HG03064 (cell line): ENCODE results near the gene B3GALT6.

Source experiments
- ATAC-seq: cut with Tn5 transposase; IDR thresholded peaks from one replicate; pipeline ENCODE4 v1.9.1; 2021; ENCODE audit warnings: low read depth; ENCODE audit not compliant: unreplicated experiment

The B3GALT6 gene

GRCh38 chr1:1229770-1230169 lies 2.3 kb upstream of the B3GALT6 start:
- ATAC-seq: no peak

DNA sequence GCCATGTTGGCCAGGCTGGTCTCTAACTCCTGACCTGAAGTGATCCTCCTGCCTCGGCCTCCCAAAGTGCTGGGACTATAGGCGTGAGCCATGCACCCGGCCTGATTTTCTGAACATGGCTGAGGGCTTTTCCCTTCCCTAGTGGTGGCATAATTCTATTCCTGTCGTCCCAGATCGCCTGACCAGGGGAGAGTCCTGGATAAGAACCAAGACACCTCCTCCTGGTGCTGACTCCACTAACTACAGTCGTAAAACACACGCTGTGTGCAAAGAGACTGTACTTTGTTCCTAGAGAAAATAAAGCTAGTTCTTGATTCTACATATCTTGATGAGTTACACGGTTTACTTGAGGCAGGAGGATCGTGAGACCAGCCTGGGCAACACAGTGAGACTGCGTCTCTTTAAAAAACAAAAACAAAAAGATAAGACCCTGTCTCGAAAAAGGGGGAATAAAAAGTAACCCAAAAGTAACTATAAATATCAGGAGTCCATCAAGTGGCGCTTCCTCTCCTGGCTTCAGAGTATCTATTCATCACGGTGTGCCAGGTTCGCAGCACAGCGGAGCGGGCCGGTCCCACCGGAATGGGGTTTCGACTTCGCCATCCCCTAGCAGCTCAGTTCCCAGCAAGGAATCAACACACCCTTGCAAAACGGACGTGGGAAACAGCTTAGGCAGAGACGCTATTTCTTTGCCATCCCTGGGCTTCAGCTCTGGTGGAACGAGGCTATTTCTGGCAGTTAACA lies 1.2 kb upstream of the B3GALT6 start:
- ATAC-seq: no peak

DNA sequence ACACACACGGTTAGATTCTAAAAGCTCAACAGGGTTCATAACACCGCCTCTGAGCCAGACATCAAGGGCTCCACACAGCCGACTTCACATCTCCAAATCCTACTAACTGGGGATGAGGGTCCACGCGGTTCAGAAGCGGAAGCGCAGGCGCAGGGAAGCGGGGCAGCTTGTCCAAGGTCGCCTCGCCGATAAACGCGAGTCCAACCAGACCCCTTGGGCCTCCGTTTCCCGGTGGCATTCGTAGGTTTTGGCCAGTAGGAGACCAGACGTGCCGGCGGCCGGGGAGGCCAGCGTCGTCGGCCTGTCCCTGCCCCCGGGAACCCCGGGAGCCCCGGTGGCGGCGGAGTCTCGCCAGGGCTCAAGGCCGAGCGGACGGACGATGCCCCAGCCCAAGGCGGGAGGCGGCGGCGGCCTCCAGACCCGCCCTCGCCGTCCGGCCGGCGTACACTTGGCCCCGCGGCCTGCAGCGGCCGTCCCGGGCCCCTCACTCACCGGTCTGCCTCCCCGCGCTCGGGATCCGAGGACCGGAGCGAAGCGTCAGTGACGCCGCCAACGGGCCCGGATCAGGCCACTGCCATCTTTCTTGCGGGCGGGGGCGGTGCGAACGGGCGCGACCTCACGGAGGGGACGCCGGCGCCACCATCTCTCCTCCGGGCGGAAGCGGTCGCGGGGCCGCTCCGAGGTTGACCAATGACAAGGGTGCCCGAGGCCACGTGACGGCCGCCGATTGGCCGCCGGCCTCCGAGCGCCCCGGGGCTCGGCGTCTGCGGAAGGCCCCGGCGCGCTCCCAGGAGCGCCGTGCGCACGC lies 433 bp upstream of the B3GALT6 start, which contains the start of gene SDF4:
Gene SDF4, minus strand, starts transcription at position 602 of the 808 bp plus-strand sequence. CDS start 3,229 bp downstream, outside the sequence.
- peak; percentile 78 for ATAC-seq

DNA sequence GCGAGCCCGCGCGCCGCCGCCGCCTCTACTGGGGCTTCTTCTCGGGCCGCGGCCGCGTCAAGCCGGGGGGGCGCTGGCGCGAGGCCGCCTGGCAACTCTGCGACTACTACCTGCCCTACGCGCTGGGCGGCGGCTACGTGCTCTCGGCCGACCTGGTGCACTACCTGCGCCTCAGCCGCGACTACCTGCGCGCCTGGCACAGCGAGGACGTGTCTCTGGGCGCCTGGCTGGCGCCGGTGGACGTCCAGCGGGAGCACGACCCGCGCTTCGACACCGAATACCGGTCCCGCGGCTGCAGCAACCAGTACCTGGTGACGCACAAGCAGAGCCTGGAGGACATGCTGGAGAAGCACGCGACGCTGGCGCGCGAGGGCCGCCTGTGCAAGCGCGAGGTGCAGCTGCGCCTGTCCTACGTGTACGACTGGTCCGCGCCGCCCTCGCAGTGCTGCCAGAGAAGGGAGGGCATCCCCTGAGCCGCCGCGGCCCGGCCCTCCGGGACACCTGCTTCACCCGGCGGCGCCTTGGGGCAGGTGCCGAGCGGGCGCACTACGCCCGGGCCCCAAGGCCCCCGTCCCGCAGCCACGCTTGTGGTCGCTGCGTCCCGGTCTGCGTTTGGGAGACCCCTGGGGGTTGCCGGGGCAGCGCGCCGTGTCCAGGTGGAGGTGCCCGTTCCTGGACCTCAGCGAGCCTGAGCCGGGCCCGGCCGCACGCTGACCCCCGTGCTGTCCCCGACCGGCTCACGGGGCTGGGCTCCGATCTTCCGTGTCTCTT lies 944 bp downstream of the B3GALT6 start:
- ATAC-seq: no peak

DNA sequence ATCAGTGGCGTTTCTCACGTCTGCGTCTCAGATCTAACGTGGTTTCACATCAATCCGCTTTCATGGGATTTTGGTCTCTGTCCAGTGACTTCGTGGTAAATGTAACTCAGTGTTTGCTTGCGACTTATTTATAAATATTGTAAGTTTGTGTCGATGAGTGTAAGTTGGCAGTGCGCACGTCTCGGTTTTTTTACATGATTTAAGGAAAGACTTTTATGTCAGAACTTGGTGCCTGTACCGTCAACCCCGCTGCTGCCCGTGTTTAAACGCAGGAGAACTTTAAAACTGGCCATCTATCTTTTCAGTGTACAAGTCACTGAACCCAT lies 1.5 kb downstream of the B3GALT6 start:
- ATAC-seq: no peak

DNA sequence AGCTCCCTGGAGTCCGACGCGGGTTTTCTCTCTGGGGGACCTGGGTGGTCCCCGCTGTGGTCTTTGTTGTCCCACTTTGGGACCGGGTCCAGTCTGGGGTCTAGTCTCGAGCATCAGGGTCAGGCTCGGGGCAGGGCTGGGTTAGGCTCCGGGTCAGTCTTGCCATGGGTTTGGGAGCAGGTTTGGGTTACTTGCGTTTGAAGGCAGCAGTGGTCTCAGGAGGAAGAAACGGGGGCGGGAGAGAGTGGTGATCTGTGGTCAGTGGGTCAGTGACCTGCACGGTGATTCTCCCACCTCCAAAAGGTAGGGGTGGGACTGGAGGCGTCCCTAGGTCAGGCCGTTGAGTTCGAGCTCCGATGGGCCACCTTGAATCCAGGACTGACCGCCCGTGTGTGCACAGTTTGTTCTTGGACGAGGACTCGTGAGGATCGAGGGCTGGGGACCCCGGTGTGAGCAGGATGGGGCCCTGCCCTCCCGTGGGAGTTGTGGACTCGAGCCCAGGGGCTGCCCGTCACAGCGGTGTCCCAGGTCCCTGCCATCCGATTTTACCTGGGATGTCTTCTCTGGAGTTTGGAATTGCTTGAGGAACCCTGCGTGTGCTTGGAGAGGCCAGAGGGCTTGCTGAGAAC lies 2.3 kb downstream of the B3GALT6 start:
- ATAC-seq: no peak

DNA sequence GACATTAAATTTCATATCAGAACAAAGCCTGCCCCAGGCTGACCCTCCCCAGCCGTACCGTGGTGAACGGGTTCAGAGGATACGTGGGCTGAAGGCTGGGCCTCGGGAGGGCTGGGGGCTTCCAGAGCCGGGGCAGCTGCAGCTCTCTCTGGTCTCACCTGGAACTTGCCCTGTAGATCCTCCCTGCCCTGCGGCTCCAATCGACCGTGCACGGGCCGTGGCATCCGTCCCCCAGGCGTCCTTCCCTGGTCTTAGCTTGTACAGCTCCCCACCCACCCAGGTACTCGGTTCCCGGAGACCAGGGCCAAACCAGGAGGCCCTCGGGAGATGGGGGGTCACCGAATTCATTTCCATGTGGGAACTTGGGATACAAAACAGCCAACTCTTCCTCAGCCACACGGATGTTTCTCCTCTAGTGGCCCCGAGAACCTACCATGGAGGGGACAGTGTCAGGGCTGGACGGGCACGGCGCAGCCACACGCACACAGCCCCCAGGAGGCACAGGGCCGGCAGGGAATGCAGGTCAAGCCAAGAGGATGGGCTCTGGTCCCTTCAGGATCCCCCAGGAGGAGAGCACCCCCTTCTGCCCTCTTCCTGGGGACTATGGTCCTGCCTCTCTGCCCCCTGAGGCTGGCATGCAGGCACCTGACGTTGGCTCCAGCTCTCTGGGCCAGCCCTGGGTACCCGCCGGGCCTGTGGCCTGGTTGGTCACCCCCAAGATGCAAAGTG lies 3.1 kb downstream of the B3GALT6 start:
- no peak for ATAC-seq

DNA sequence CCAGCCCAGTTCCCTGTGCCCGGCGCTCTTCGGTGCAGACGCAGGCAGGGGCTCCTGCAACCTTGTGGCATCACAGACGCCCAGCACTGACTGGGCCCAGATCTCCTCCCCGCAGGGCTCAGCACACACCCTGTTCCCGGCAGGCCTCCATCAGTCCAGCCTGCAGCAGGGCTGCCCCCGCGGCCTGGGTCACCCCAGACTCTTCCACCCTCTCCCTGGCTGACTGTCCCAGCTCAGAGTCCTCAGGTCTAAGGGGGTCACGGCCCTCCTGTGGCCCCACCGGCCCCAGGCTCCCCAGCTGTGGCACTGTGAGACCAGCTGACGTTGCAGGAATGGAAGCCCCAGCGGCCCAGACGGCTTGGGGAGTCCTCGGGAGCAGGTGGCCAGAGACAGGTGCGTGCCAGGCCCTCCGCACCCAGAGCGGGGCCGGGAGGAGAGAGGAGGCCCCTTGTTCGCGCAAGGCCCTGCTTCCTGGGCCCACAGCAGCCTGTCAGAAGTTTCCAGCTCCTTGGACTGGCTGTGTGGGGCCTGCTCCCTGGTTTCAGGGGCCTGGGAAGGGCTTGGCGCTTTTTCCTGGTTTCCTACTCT lies 4.2 kb downstream of the B3GALT6 start:
- ATAC-seq: no peak

- no peak for ATAC-seq
Measured at GRCh38 chr1:1236945-1237873, 5.2 kb downstream of the B3GALT6 start.

GRCh38 chr1:1237874-1238701 lies 6.1 kb downstream of the B3GALT6 start:
- no peak for ATAC-seq

GRCh38 chr1:1238702-1239178 lies 6.7 kb downstream of the B3GALT6 start:
- no peak for ATAC-seq

- ATAC-seq: no peak
Measured at GRCh38 chr1:1239227-1239613, 7.2 kb downstream of the B3GALT6 start.

DNA sequence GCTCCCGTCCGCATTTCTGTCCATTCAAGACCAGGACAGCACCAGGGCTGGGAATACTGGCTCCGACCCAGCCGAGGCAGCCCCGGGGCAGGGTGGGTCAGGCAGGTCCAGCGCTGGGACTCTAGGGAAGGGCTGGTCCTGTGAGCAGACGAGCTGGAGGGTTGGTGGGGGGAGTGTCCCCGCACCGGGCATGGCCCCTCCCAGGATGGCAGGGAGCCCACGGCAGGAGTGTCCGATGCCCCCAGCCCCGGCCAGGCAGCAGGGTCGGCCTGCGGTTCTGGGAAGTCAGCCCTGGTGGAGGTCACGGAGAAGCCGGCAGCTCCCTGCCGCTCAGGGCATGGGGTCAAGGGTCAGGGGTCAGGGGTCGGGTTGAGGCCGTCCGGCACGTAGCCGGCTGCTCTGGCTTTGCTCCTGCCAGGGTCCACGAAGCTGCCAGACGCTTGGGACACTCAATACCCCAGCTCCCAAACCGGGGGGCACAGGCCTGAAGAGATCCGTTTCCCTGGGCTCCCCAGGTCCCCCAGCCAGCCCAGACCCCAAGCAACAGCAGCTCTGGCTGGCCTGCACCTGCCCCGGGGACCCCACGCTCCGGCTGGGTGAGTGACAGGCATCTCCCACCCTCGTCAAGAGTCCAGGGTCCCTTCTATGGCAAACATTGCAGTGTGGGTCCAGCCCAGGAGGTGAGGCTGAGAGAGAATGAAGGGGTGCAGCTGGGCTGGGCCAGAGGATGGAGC lies 7.7 kb downstream of the B3GALT6 start:
- ATAC-seq: no peak

DNA sequence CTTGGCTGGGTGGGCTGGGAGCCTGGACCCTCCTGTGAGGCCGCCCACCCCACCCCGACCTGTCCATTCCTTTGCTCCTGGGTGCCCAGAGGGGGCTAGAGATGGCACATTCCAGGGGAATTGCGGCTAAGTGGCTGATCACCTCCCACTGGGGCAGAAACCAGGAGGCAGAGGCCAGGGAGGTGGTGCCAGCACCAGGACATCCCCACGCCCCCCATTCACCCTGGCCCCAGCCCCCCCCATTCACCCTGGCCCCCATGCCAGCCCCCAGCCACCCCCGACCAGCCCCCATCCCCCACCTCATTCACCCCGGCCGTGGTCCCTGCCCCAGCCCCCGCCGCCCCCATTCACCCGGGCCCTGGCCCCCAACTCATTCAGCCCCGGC lies 8.3 kb downstream of the B3GALT6 start:
- no peak for ATAC-seq

DNA sequence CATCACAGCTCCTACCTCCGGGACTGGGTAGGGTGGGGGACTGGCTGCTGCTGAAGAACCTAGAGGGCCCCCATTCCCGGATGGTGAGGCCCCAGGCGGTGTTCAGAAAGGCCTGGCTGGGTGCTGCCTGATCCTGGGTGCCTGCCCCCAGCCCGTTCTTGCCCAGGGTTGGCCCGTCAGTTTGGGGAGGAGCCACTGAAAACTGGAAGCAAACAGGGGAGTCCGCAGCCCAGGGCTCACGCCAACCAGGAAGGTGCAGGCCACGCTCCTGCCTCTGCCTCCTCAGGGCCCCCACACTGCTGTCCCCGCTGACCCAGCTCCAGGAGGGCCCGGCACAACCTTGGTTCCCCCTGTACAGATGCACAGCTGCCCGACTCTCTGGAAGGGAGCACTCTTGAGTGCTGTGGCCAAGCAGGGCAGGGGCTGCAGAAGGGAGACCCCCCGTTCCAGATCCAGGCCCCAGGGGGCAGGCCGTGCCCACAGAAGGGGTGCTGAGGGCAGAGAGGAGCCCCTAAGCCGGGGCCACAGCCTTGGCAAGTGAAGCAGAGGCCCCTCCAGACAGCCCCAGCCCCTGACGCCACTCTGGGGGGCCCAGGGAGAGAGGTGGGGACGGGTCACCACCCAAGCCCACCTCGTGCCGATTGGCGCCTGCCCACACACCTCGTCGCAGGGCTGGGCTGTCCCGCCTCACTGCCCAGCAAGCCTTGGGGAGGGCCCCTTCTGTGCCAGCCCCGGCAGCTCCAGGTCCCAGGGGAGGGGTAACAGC lies 9.0 kb downstream of the B3GALT6 start:
- ATAC-seq: no peak

- ATAC-seq: no peak
Measured at GRCh38 chr1:1241588-1242219, 9.7 kb downstream of the B3GALT6 start.
